Mucosa of stomach (tissue), 1 donor: Measurements from ENCODE around the gene COPB1.

Experiments
- H3K27me3 ChIP-seq: one replicate; pipeline ENCODE4 v1.7.0; 2013; ENCODE audit warnings: mild to moderate bottlenecking, low read length; ENCODE audit not compliant: control insufficient read depth, insufficient read depth
- H3K36me3 ChIP-seq: one replicate; pipeline ENCODE4 v1.7.0; 2013; ENCODE audit warnings: low read length; ENCODE audit not compliant: control insufficient read depth, insufficient read depth
- H3K4me1 ChIP-seq: one replicate; pipeline ENCODE4 v1.7.0; 2013; ENCODE audit warnings: mild to moderate bottlenecking, low read length; ENCODE audit not compliant: control insufficient read depth, insufficient read depth
- H3K4me3 ChIP-seq: one replicate; pipeline ENCODE4 v1.7.0; 2013; ENCODE audit warnings: low read length
- H3K9ac ChIP-seq: one replicate; pipeline ENCODE4 v1.7.0; 2013; ENCODE audit warnings: mild to moderate bottlenecking, low read length, moderate library complexity
- H3K9me3 ChIP-seq: one replicate; pipeline ENCODE4 v1.7.0; 2013; ENCODE audit warnings: mild to moderate bottlenecking, low read length, moderate library complexity; ENCODE audit not compliant: control insufficient read depth
- donor health status: Pancreatic carcinoma.

Gene COPB1

GRCh38 chr11:14418801-14419417 lies 80.7 kb downstream of the COPB1 start:
- Histone ChIP-seq H3K9me3 (no peaks in the 10 kb centered on the region), H3K4me1 (no peaks in the 10 kb centered on the region), H3K27me3 (peaks cover 3% of the 10 kb centered on the region), H3K9ac (no peak overlapping the region), H3K4me3 (no peak overlapping the region), H3K36me3 (no peaks in the 10 kb centered on the region)

- Histone ChIP-seq H3K9ac (no peak overlapping the region), H3K4me1 (no peaks in the 10 kb centered on the region), H3K9me3 (no peaks in the 10 kb centered on the region), H3K27me3 (peaks cover 3% of the 10 kb centered on the region), H3K4me3 (no peak overlapping the region), H3K36me3 (no peaks in the 10 kb centered on the region)
These were observed 81.8 kb downstream of the COPB1 start for GRCh38 chr11:14417617-14418374.

GRCh38 chr11:14417186-14417585 lies 82.4 kb downstream of the COPB1 start:
- no peak overlapping the region for H3K4me3 ChIP-seq

GRCh38 chr11:14414470-14415461 lies 84.8 kb downstream of the COPB1 start:
- H3K4me3 ChIP-seq: no peak overlapping the region
- H3K9me3 ChIP-seq: no peaks in the 10 kb centered on the region
- no peak overlapping the region for H3K9ac ChIP-seq
- no peaks in the 10 kb centered on the region for H3K36me3 ChIP-seq
- peaks cover 4% of the 10 kb centered on the region for H3K4me1 ChIP-seq
- no peaks in the 10 kb centered on the region for H3K27me3 ChIP-seq

More at GRCh38 chr11:14417186-14417585, 82.4 kb downstream of the COPB1 start:
- Histone ChIP-seq H3K27me3 (peaks cover 3% of the 10 kb centered on the region), H3K9me3 (no peaks in the 10 kb centered on the region), H3K4me1 (no peaks in the 10 kb centered on the region), H3K9ac (no peak overlapping the region), H3K36me3 (no peaks in the 10 kb centered on the region)

- no peaks in the 10 kb centered on the region for H3K27me3 ChIP-seq
- peaks cover 9% of the 10 kb centered on the region for H3K4me1 ChIP-seq
- no peaks in the 10 kb centered on the region for H3K36me3 ChIP-seq
- H3K4me3 ChIP-seq: no peak overlapping the region
- no peak overlapping the region for H3K9ac ChIP-seq
- no peaks in the 10 kb centered on the region for H3K9me3 ChIP-seq
These were observed 86.1 kb downstream of the COPB1 start for GRCh38 chr11:14413307-14414069.

GRCh38 chr11:14411818-14412217 lies 87.8 kb downstream of the COPB1 start:
- Histone ChIP-seq H3K36me3 (no peaks in the 10 kb centered on the region), H3K27me3 (no peaks in the 10 kb centered on the region), H3K9ac (no peak overlapping the region), H3K4me1 (peaks cover 9% of the 10 kb centered on the region), H3K9me3 (no peaks in the 10 kb centered on the region), H3K4me3 (no peak overlapping the region)

GRCh38 chr11:14409891-14410290 lies 89.7 kb downstream of the COPB1 start:
- H3K9ac ChIP-seq: no peak overlapping the region
- no peak overlapping the region for H3K4me3 ChIP-seq
- no peaks in the 10 kb centered on the region for H3K36me3 ChIP-seq
- no peaks in the 10 kb centered on the region for H3K9me3 ChIP-seq
- H3K4me1 ChIP-seq: peaks cover 9% of the 10 kb centered on the region
- no peaks in the 10 kb centered on the region for H3K27me3 ChIP-seq

GRCh38 chr11:14408612-14409011 lies 91.0 kb downstream of the COPB1 start:
- Histone ChIP-seq H3K4me1 (peaks cover 9% of the 10 kb centered on the region), H3K27me3 (no peaks in the 10 kb centered on the region), H3K9me3 (no peaks in the 10 kb centered on the region), H3K9ac (no peak overlapping the region), H3K36me3 (no peaks in the 10 kb centered on the region), H3K4me3 (no peak overlapping the region)
